OCI-LY7 (cell line): ENCODE results near the gene S100A7. TPM values are rescaled to one million over a fixed set of nuclear protein-coding genes. Genes with fewer than 3 reads are reported as not detected.
A peak's percentile ranks its signal among the peaks of the same experiment; 100 is the strongest.

Experiments used
- Bru-seq: library from RNA; stranded (reverse); fragments of 400-500 nt; gene quantifications from one replicate; lab custom pipeline; 2021; lab: Mats Ljungman, UMichigan
- BruChase-seq, 2 experiments: library from RNA; stranded (reverse); fragments of 400-500 nt; gene quantifications; one replicate each; lab custom pipeline; 2021; lab: Mats Ljungman, UMichigan
- BruUV-seq: library from RNA; stranded (reverse); fragments of 400-500 nt; replicated peaks from 2 replicates; lab custom pipeline; 2021; lab: Mats Ljungman, UMichigan
- CTCF ChIA-PET: fragments of 300-600 bp; sonication (Branson Sonifier 250); formaldehyde crosslinking; loops from one replicate; lab custom pipeline; 2022; ENCODE audit warnings: antibody characterized with exemption; ENCODE audit not compliant: unreplicated experiment; lab: Charles Lee
- POLR2A ChIA-PET: fragments of 300-600 bp; sonication (Branson Sonifier 250); formaldehyde crosslinking; loops from one replicate; lab custom pipeline; 2022; ENCODE audit warnings: antibody characterized with exemption; lab: Charles Lee
- DNase-seq: peaks from one replicate; pipeline ENCODE4 v3.0.0-alpha.2; 2015; ENCODE audit warnings: low spot score
- H2AFZ ChIP-seq: fragments of 200-600 bp; sonication (generic), shearing (Covaris generic); 2 replicates; pipeline ENCODE4 v1.6.1; 2014; ENCODE audit warnings: mild to moderate bottlenecking, antibody characterized with exemption, low read length, moderate library complexity
- H3K27ac ChIP-seq: fragments of 200-600 bp; sonication (generic); 2 replicates; pipeline ENCODE4 v1.5.1; 2014; ENCODE audit warnings: mixed run types, low read depth, mild to moderate bottlenecking, moderate library complexity, low read length, inconsistent platforms; ENCODE audit not compliant: poor library complexity, severe bottlenecking
- H3K36me3 ChIP-seq: fragments of 200-600 bp; sonication (generic); 2 replicates; pipeline ENCODE4 v1.6.1; 2014; ENCODE audit warnings: mild to moderate bottlenecking, antibody characterized with exemption, low read length, moderate library complexity, mixed read lengths; ENCODE audit not compliant: insufficient read depth
- H3K4me1 ChIP-seq: fragments of 200-600 bp; sonication (generic); 2 replicates; pipeline ENCODE4 v1.5.1; 2014; ENCODE audit warnings: mild to moderate bottlenecking, low read length; ENCODE audit not compliant: insufficient read depth, poor library complexity, severe bottlenecking
- H3K4me2 ChIP-seq: fragments of 200-600 bp; sonication (generic); 2 replicates; pipeline ENCODE4 v1.6.1; 2014; ENCODE audit warnings: mild to moderate bottlenecking, low read length
- H3K4me3 ChIP-seq: fragments of 200-600 bp; sonication (generic); 2 replicates; pipeline ENCODE4 v1.5.1; 2014; ENCODE audit warnings: mild to moderate bottlenecking, low read depth, low read length; ENCODE audit not compliant: poor library complexity, severe bottlenecking
- H3K79me2 ChIP-seq: fragments of 200-600 bp; sonication (generic); 2 replicates; pipeline ENCODE4 v1.6.1; 2016; ENCODE audit warnings: low read depth, mild to moderate bottlenecking, low read length, moderate library complexity, mixed read lengths; ENCODE audit not compliant: insufficient read depth
- H3K9me2 ChIP-seq: fragments of 200-600 bp; sonication (generic); 2 replicates; pipeline ENCODE4 v1.6.1; 2016; ENCODE audit warnings: mild to moderate bottlenecking, low read length, mixed read lengths; ENCODE audit not compliant: insufficient read depth
- H3K9me3 ChIP-seq: fragments of 200-600 bp; sonication (generic); 2 replicates; pipeline ENCODE4 v1.6.1; 2014; ENCODE audit warnings: mild to moderate bottlenecking, mixed run types, low read length, mixed read lengths
- H4K20me1 ChIP-seq: fragments of 200-600 bp; sonication (generic); 2 replicates; pipeline ENCODE4 v1.6.1; 2014; ENCODE audit warnings: mild to moderate bottlenecking, antibody characterized with exemption, low read length, moderate library complexity, mixed read lengths; ENCODE audit not compliant: insufficient read depth
- CTCF ChIP-seq: fragments of 200-600 bp; sonication (generic); conservative IDR thresholded peaks from 2 replicates; pipeline ENCODE4 v1.5.1; 2014; ENCODE audit warnings: mild to moderate bottlenecking, antibody characterized with exemption, low read length, moderate library complexity, mixed read lengths
- EZH2phosphoT487 ChIP-seq: fragments of 200-600 bp; sonication (generic); IDR thresholded peaks from 2 replicates; pipeline ENCODE4 v1.6.1; 2018; ENCODE audit warnings: low read depth, borderline replicate concordance, mild to moderate bottlenecking, mixed run types, antibody characterized with exemption, low read length, moderate library complexity, mixed read lengths
- intact Hi-C: fragments of 100-400 bp; cut with micrococcal nuclease; formaldehyde crosslinking; loops from one replicate; pipeline ENCODE4 v1.10.0; 2022; ENCODE audit not compliant: unreplicated experiment
- long read RNA-seq: library from polyadenylated mRNA; stranded (forward); transcript quantifications from one replicate; pipeline ENCODE4 v2.0.0, GENCODE V29; 2022
- total RNA-seq, 2 experiments: library from RNA; depleted of rRNA in 1 of 2; stranded (reverse); fragments of >200 nt in 1 of 2; shearing (Covaris generic) in 1 of 2; gene quantifications; 2 replicates each; pipeline ENCODE4 v1.2.3, GENCODE V29; 2014 to 2022

Gene S100A7
- total RNA-seq (2014; rRNA removed; shearing (Covaris generic)) = not detected in 2 replicates
- not detected in 2 replicates for total RNA-seq (2022)
- not detected for Bru-seq, nascent RNA
- BruChase-seq, experiment 1, labeled RNA remaining after a 6-hour chase = not detected
- not detected for BruChase-seq, experiment 2, labeled RNA remaining after a 2-hour chase
- long read RNA-seq = 0 reads

DNA sequence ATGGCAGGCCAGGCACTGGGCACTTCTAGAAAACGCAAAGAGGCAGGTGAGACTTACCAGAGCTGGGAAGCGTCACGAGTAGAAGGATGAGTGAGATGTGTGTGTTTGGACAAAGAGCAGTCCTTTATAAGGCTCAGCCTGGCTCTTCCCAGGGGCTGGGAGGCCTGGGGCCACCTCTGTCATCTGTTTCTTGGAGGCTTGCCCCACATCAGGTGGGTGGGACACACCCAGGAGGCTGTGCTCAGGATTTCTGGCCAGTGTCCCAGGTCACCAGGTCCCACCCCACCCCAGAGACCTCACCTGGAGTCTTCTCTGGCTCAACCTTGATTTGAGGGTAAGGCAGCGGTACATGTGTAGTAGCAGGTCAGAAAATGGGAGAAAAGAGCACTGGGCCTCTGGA lies at the start of gene S100A7:
S100A7 (minus strand) TSS at position 101 of the 400 bp plus-strand sequence. CDS start 1,638 bp downstream, outside the sequence.
- no TSS peak for BruUV-seq
- intact Hi-C loops = no loop called here

GRCh38 chr1:153509729-153510354 lies 49.4 kb upstream of the S100A7 start:
- Histone ChIP-seq H3K27ac (no peak overlapping the region), H3K9me2 (no peaks in the 10 kb centered on the region), H4K20me1 (no peaks in the 10 kb centered on the region), H3K4me3 (no peak overlapping the region), H3K36me3 (no peaks in the 10 kb centered on the region), H3K79me2 (no peaks in the 10 kb centered on the region), H2AFZ (no peak overlapping the region; the same call in 1 of the 2 replicates), H3K4me2 (no peak overlapping the region), H3K4me1 (no peaks in the 10 kb centered on the region), H3K9me3 (no peaks in the 10 kb centered on the region)
- intact Hi-C loops = loop anchor here (10.0 kb wide), 2 partner anchors 165 to 475 kb away; partner anchors contain the start of genes ILF2, NPR1 and RAB13
- TF ChIP-seq CTCF = peak; percentile 93
- no peak for TF ChIP-seq EZH2phosphoT487
- ChIA-PET CTCF (no interaction called here), POLR2A (no interaction called here)
- DNase-seq = peak; percentile 63
- no TSS peak for BruUV-seq

More for the DNA sequence above, at the start of gene S100A7:
- ChIA-PET POLR2A (no interaction called here), CTCF (no interaction called here)
- no peaks in the 10 kb centered on the region for H3K9me2 ChIP-seq
- no peaks in the 10 kb centered on the region for H3K79me2 ChIP-seq
- H3K4me3 ChIP-seq = no peak within 1 kb of the TSS
- no peaks in the 10 kb centered on the region for H4K20me1 ChIP-seq
- H2AFZ ChIP-seq = no peak within 1 kb of the TSS
- no peaks in the 10 kb centered on the region for H3K9me3 ChIP-seq
- H3K36me3 ChIP-seq = no peaks in the 10 kb centered on the region
- H3K27ac ChIP-seq = no peak within 1 kb of the TSS
- H3K4me1 ChIP-seq = no peaks in the 10 kb centered on the region
- DNase-seq = no peak
- H3K4me2 ChIP-seq = no peak within 1 kb of the TSS
- TF ChIP-seq CTCF = no peak
- no peak for TF ChIP-seq EZH2phosphoT487

- H3K27ac ChIP-seq = no peak overlapping the region
- no peak overlapping the region for H2AFZ ChIP-seq
- H3K79me2 ChIP-seq = no peaks in the 10 kb centered on the region
- ChIA-PET POLR2A (interaction anchor here (0.6 kb wide), 1 partner anchor 85 kb away, joined by 3 read pairs; no protein-coding TSS in a partner anchor), CTCF (no interaction called here)
- no peak for DNase-seq
- H3K4me1 ChIP-seq = no peaks in the 10 kb centered on the region
- H3K4me3 ChIP-seq = no peak overlapping the region
- intact Hi-C loops = no loop called here
- H3K9me2 ChIP-seq = no peaks in the 10 kb centered on the region
- TF ChIP-seq CTCF = no peak
- no peak for TF ChIP-seq EZH2phosphoT487
- no TSS peak for BruUV-seq
- no peaks in the 10 kb centered on the region for H4K20me1 ChIP-seq
- H3K4me2 ChIP-seq = no peak overlapping the region
- no peaks in the 10 kb centered on the region for H3K36me3 ChIP-seq
- H3K9me3 ChIP-seq = no peaks in the 10 kb centered on the region
Observed at GRCh38 chr1:153509036-153509435, 48.6 kb upstream of the S100A7 start.
